Smooth muscle cell (in vitro differentiated cells): ENCODE results near the gene RIT2. TPM values are rescaled to one million over a fixed set of nuclear protein-coding genes. Genes with fewer than 3 reads are reported as not detected.

Experiments used
- DNase-seq: peaks from one replicate; lab custom pipeline; 2025; ENCODE audit not compliant: unreplicated experiment; lab: John Stamatoyannopoulos, UW
- H2AFZ ChIP-seq: fragments of 200-600 bp; sonication (generic); 2 replicates; pipeline ENCODE4 v1.6.0; 2016; ENCODE audit warnings: antibody characterized with exemption, low read depth, mild to moderate bottlenecking
- H3F3A ChIP-seq: fragments of 200-600 bp; sonication (generic); 2 replicates; pipeline ENCODE4 v1.6.0; 2017; ENCODE audit warnings: antibody characterized with exemption, low read depth
- H3K27ac ChIP-seq: fragments of 200-600 bp; sonication (generic); 2 replicates; pipeline ENCODE4 v1.5.1; 2016; ENCODE audit warnings: low read depth, mild to moderate bottlenecking
- H3K27me3 ChIP-seq: fragments of 200-600 bp; sonication (generic); 2 replicates; pipeline ENCODE4 v1.6.1; 2016; ENCODE audit warnings: low read depth, mild to moderate bottlenecking
- H3K36me3 ChIP-seq: fragments of 200-600 bp; sonication (generic); 2 replicates; pipeline ENCODE4 v1.5.1; 2016; ENCODE audit warnings: low read depth
- H3K4me1 ChIP-seq: fragments of 200-600 bp; sonication (generic); 2 replicates; pipeline ENCODE4 v1.5.1; 2016; ENCODE audit warnings: low read depth
- H3K4me2 ChIP-seq: fragments of 200-600 bp; sonication (generic); 2 replicates; pipeline ENCODE4 v1.6.0; 2016; ENCODE audit warnings: mild to moderate bottlenecking
- H3K4me3 ChIP-seq: fragments of 200-600 bp; sonication (generic); 2 replicates; pipeline ENCODE4 v1.5.1; 2016; ENCODE audit warnings: mild to moderate bottlenecking
- H3K79me2 ChIP-seq: fragments of 200-600 bp; sonication (generic); 2 replicates; pipeline ENCODE4 v1.6.0; 2016; ENCODE audit warnings: low read depth, mild to moderate bottlenecking
- H3K9ac ChIP-seq: fragments of 200-600 bp; sonication (generic); 2 replicates; pipeline ENCODE4 v1.6.0; 2016; ENCODE audit warnings: low read depth
- H3K9me3 ChIP-seq: fragments of 200-600 bp; sonication (generic); replicated peaks from 2 replicates; pipeline ENCODE4 v1.5.1; 2016; ENCODE audit warnings: low read depth
- H4K20me1 ChIP-seq: fragments of 200-600 bp; sonication (generic); 2 replicates; pipeline ENCODE4 v1.6.0; 2016; ENCODE audit warnings: low read depth
- CTCF ChIP-seq: fragments of 200-600 bp; sonication (generic); IDR thresholded peaks from 2 replicates; pipeline ENCODE4 v1.5.1; 2017; ENCODE audit warnings: borderline replicate concordance, mild to moderate bottlenecking, antibody characterized with exemption; ENCODE audit not compliant: insufficient read depth, poor library complexity, severe bottlenecking
- WGBS: methylation state at CpG from one replicate; pipeline ENCODE4 v1.1.7; 2016; ENCODE audit warnings: low lambda C conversion rate; 5-methylcytosine and 5-hydroxymethylcytosine counted together
- polyA plus RNA-seq: library from polyadenylated mRNA; unstranded; fragments of >200 nt; fragmentation: Nextera tagmentation; extraction: Ambion mirVana; gene quantifications from 2 replicates; pipeline ENCODE4 v1.2.1, GENCODE V29; 2016
- total RNA-seq: library from RNA; depleted of rRNA; stranded (reverse); fragments of >200 nt; gene quantifications from 2 replicates; pipeline ENCODE4 v1.2.3, GENCODE V29; 2014

Gene RIT2
- total and polyA plus RNA-seq, 2 experiments from 2014 or later = not detected

GRCh38 chr18:43046322-43046721 lies 69.2 kb downstream of the RIT2 start:
- DNase-seq = no peak
- 42% methylated on average over 2 of the region's 2 CpGs for WGBS
- Histone ChIP-seq H3K79me2 (no peaks in the 10 kb centered on the region), H3K4me2 (no peak overlapping the region), H3K27me3 (no peaks in the 10 kb centered on the region), H4K20me1 (no peaks in the 10 kb centered on the region), H3F3A (no peaks in the 10 kb centered on the region), H3K27ac (no peak overlapping the region), H3K9ac (no peak overlapping the region), H3K9me3 (no peaks in the 10 kb centered on the region), H3K36me3 (no peaks in the 10 kb centered on the region), H3K4me1 (no peaks in the 10 kb centered on the region), H3K4me3 (no peak overlapping the region), H2AFZ (no peak overlapping the region)
- no peak for TF ChIP-seq CTCF

- DNase-seq = no peak
- H3K9me3 ChIP-seq = no peaks in the 10 kb centered on the region
- no peak overlapping the region for H3K4me2 ChIP-seq
- no peak overlapping the region for H3K27ac ChIP-seq
- H3K4me1 ChIP-seq = no peaks in the 10 kb centered on the region
- no peaks in the 10 kb centered on the region for H3F3A ChIP-seq
- H2AFZ ChIP-seq = no peak overlapping the region
- no peak overlapping the region for H3K9ac ChIP-seq
- H3K36me3 ChIP-seq = no peaks in the 10 kb centered on the region
- TF ChIP-seq CTCF = no peak
- H3K79me2 ChIP-seq = no peaks in the 10 kb centered on the region
- no peaks in the 10 kb centered on the region for H3K27me3 ChIP-seq
- no peak overlapping the region for H3K4me3 ChIP-seq
- H4K20me1 ChIP-seq = no peaks in the 10 kb centered on the region
- WGBS = 74% methylated on average over 4 of the region's 4 CpGs
Observed at GRCh38 chr18:43043626-43044025, 71.9 kb downstream of the RIT2 start.

GRCh38 chr18:43040281-43040680 lies 75.2 kb downstream of the RIT2 start:
- H3K4me1 ChIP-seq = no peaks in the 10 kb centered on the region
- H3K27me3 ChIP-seq = no peaks in the 10 kb centered on the region
- TF ChIP-seq CTCF = no peak
- WGBS = 94% methylated on average over 2 of the region's 2 CpGs
- H3K4me2 ChIP-seq = no peak overlapping the region
- no peak overlapping the region for H3K4me3 ChIP-seq
- H4K20me1 ChIP-seq = no peaks in the 10 kb centered on the region
- no peak for DNase-seq
- no peaks in the 10 kb centered on the region for H3K79me2 ChIP-seq
- H3K27ac ChIP-seq = no peak overlapping the region
- no peak overlapping the region for H2AFZ ChIP-seq
- no peak overlapping the region for H3K9ac ChIP-seq
- H3F3A ChIP-seq = no peaks in the 10 kb centered on the region
- H3K36me3 ChIP-seq = no peaks in the 10 kb centered on the region
- no peaks in the 10 kb centered on the region for H3K9me3 ChIP-seq

- Histone ChIP-seq H3K27ac (peak overlapping the region; percentile 55), H4K20me1 (no peaks in the 10 kb centered on the region), H3K27me3 (no peaks in the 10 kb centered on the region), H3K9me3 (no peaks in the 10 kb centered on the region), H2AFZ (peak overlapping the region; percentile 59), H3K36me3 (no peaks in the 10 kb centered on the region), H3K9ac (no peak overlapping the region), H3F3A (no peaks in the 10 kb centered on the region), H3K4me1 (no peaks in the 10 kb centered on the region), H3K79me2 (no peaks in the 10 kb centered on the region), H3K4me3 (no peak overlapping the region), H3K4me2 (no peak overlapping the region)
- no peak for TF ChIP-seq CTCF
- 45% methylated on average over 2 of the region's 2 CpGs for WGBS
- no peak for DNase-seq
Observed at GRCh38 chr18:43034683-43035500, 80.6 kb downstream of the RIT2 start.
